ENCODE measurements around the gene PSTPIP1. TPM values are rescaled to one million over a fixed set of nuclear protein-coding genes. Genes with fewer than 3 reads are reported as not detected.

PSTPIP1 gene
- total and polyA plus RNA-seq, 2 of the 8 experiments (the other 6 are each of a cell fraction or from before 2014, with no cell fraction given), result 1.6 to 1.8 TPM

GRCh38 chr15:77044228-77045042 lies 49.5 kb downstream of the PSTPIP1 start:
- Histone ChIP-seq H3K9me3 (ENCODE audit: insufficient read depth in 2 of 2, low read depth in 1 of 2, low read length in 1 of 2) (peaks cover 0 to 4% of the 10 kb centered on the region in 2 experiments; a peak in 1 of 4 replicates), H3K36me3 (ENCODE audit: control insufficient read depth in 2 of 4, insufficient read depth in 4 of 4, low read length in 3 of 4) (peaks cover 4 to 36% (median 11%) of the 10 kb centered on the region in 4 experiments), H2BK15ac (ENCODE audit: low read length) (no peak overlapping the region), H2BK20ac (ENCODE audit: low read length) (no peak overlapping the region), H4K91ac (replicated peaks; ENCODE audit: insufficient read length, low read length) (no peak overlapping the region), H3K79me1 (ENCODE audit: low read depth, low read length) (no peaks in the 10 kb centered on the region; the same call in 1 of the 2 replicates), H3K23me2 (ENCODE audit: low read depth, low read length) (no peaks in the 10 kb centered on the region), H4K8ac (ENCODE audit: extremely low read depth, insufficient read depth, low read length) (no peak overlapping the region), H2BK5ac (ENCODE audit: low read depth, low read length) (no peak overlapping the region), H3K18ac (ENCODE audit: extremely low read depth, low read length) (no peak overlapping the region), H4K5ac (ENCODE audit: insufficient read length, low read depth, low read length) (no peak overlapping the region), H3K4me2 (ENCODE audit: insufficient read depth in 1 of 2, low read depth in 2 of 2, low read length in 2 of 2) (no peak overlapping the region), H3K4me1 (replicated peaks in 1 of 4; ENCODE audit: control insufficient read depth in 3 of 4, insufficient read depth in 4 of 4, low read length in 3 of 4) (no peaks in the 10 kb centered on the region), H2AK5ac (ENCODE audit: low read depth, low read length) (no peak overlapping the region), H3K14ac (ENCODE audit: insufficient read length) (no peak overlapping the region), H2AFZ (ENCODE audit: low read length) (no peak overlapping the region), H3K9ac (replicated peaks in 1 of 4; ENCODE audit: extremely low read depth in 1 of 4, low read depth in 3 of 4, low read length in 3 of 4) (no peak overlapping the region), H3K23ac (ENCODE audit: insufficient read length) (no peak overlapping the region), H3K4me3 (ENCODE audit: extremely low read depth in 1 of 4, insufficient read depth in 2 of 4, low read depth in 3 of 4, low read length in 4 of 4) (no peak overlapping the region), H2BK120ac (replicated peaks; ENCODE audit: low read depth, low read length) (no peak overlapping the region), H2BK12ac (ENCODE audit: low read depth, low read length) (no peak overlapping the region), H3K79me2 (ENCODE audit: control insufficient read depth in 1 of 2, insufficient read depth in 2 of 2, low read length in 2 of 2) (no peaks in the 10 kb centered on the region), H3K27ac (ENCODE audit: low read depth, low read length) (no peak overlapping the region), H3K4ac (replicated peaks; ENCODE audit: insufficient read length, low read depth, low read length) (no peak overlapping the region), H3K56ac (replicated peaks; ENCODE audit: insufficient read length, low read depth, low read length) (no peak overlapping the region), H3K27me3 (replicated peaks in 1 of 4; ENCODE audit: control insufficient read depth in 3 of 4, extremely low read depth in 1 of 4, insufficient read depth in 3 of 4, low read length in 3 of 4) (no peaks in the 10 kb centered on the region), H4K20me1 (replicated peaks in 1 of 2; ENCODE audit: control insufficient read depth in 1 of 2, insufficient read depth in 2 of 2, low read length in 2 of 2) (peaks cover 0 to 4% of the 10 kb centered on the region in 2 experiments)
- WGBS, 2 experiments (ENCODE audit: extremely low coverage in 1 of 2, insufficient coverage in 1 of 2, insufficient read length in 1 of 2, insufficient replicate concordance in 2 of 2, low coverage in 1 of 2, low lambda C conversion rate in 2 of 2, missing lambda C conversion rate in 1 of 2), result 91% methylated on average over 7 of the region's 7 CpGs; no CpG with 5 or more reads in 1 of the 2 experiments
- ChIA-PET CTCF (ENCODE audit: partially characterized antibody) (interaction anchor here (1.3 to 3.8 kb wide), 4 partner anchors 9 to 605 kb away, joined by 3 to 52 read pairs (median 10); no protein-coding TSS in a partner anchor), POLR2A (ENCODE audit: partially characterized antibody) (interaction anchor here (0.6 to 2.6 kb wide), 3 partner anchors 8 to 20 kb away, joined by 3 to 11 read pairs (median 6); no protein-coding TSS in a partner anchor)
- DNase-seq (ENCODE audit: low read depth in 1 of 2, low spot score in 2 of 2) (no peak), FAIRE-seq (no peak)
- TF ChIP-seq RFX5 (IDR thresholded peaks at IDR 0.05; ENCODE audit: borderline replicate concordance, low read depth, low read length) (no peak), EGR1 (IDR thresholded peaks at IDR 0.05; ENCODE audit: borderline replicate concordance, low read depth, low read length) (no peak), NRF1 (IDR thresholded peaks at IDR 0.05; ENCODE audit: low read depth, low read length) (no peak), CHD1 (IDR thresholded peaks at IDR 0.05; ENCODE audit: low read depth, low read length) (no peak), BACH1 (IDR thresholded peaks at IDR 0.05; ENCODE audit: low read length) (no peak), MAFK (IDR thresholded peaks at IDR 0.05; ENCODE audit: low read depth, low read length) (no peak), TBP (IDR thresholded peaks at IDR 0.05; ENCODE audit: low read depth, low read length) (no peak), RAD21 (IDR thresholded peaks at IDR 0.05 in 1 of 2, conservative IDR thresholded peaks at IDR 0.05 in 1 of 2; ENCODE audit: low read depth in 2 of 2, low read length in 2 of 2) (no peak), TAF1 (IDR thresholded peaks at IDR 0.05; ENCODE audit: low read depth, low read length) (no peak), SRF (IDR thresholded peaks at IDR 0.05; ENCODE audit: low read depth, low read length) (no peak), POLR2A (IDR thresholded peaks at IDR 0.05; ENCODE audit: control extremely low read depth in 1 of 2, low read depth in 2 of 2, low read length in 2 of 2) (no peak)
- TF ChIP-seq, protein P1, sequence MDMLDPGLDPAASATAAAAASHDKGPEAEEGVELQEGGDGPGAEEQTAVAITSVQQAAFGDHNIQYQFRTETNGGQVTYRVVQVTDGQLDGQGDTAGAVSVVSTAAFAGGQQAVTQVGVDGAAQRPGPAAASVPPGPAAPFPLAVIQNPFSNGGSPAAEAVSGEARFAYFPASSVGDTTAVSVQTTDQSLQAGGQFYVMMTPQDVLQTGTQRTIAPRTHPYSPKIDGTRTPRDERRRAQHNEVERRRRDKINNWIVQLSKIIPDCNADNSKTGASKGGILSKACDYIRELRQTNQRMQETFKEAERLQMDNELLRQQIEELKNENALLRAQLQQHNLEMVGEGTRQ (IDR thresholded peaks at IDR 0.05; ENCODE audit: low read length), result no peak
